CD14-positive monocyte (primary cell): ENCODE data around the gene ZC3H12C. TPM values are rescaled to one million over a fixed set of nuclear protein-coding genes. Genes with fewer than 3 reads are reported as not detected.
"Not testable (repeated sequence)": the region's sequence is repeated elsewhere in the genome, so short reads cannot be mapped to it uniquely, and the experiment has no call there.

Experiments used
- DNase-seq, 3 donors: peaks; one replicate each; pipeline ENCODE4 v3.0.0-alpha.2; 2011 to 2022
- H2AFZ ChIP-seq: 2 replicates; pipeline ENCODE4 v1.6.0; 2012; ENCODE audit warnings: mild to moderate bottlenecking, low read depth, low read length, inconsistent platforms; ENCODE audit not compliant: insufficient read depth, poor library complexity, severe bottlenecking
- H3K27ac ChIP-seq, 2 donors: 1 replicate in 1 of 2; 2 replicates in 1 of 2; pipeline ENCODE4 v1.5.1; 2012 to 2013; ENCODE audit warnings: low read length in 2 of 2, control low read depth in 1 of 2, inconsistent platforms in 1 of 2, low read depth in 1 of 2, mild to moderate bottlenecking in 1 of 2
- H3K27me3 ChIP-seq, 2 donors: one replicate each; pipeline versions ENCODE4 v1.6.0 to v1.6.1; 2011 to 2013; ENCODE audit warnings: low read length in 2 of 2; ENCODE audit not compliant: control insufficient read depth in 2 of 2, insufficient read depth in 2 of 2
- H3K36me3 ChIP-seq, 2 donors: replicated peaks in 1 of 2; 1 replicate in 1 of 2; 2 replicates in 1 of 2; pipeline versions ENCODE4 v1.5.1 to v1.6.1; 2012 to 2013; ENCODE audit warnings: low read length in 2 of 2, control low read depth in 1 of 2, inconsistent platforms in 1 of 2, mild to moderate bottlenecking in 1 of 2; ENCODE audit not compliant: insufficient read depth in 2 of 2, control insufficient read depth in 1 of 2
- H3K4me1 ChIP-seq, 2 donors: 1 replicate in 1 of 2; 2 replicates in 1 of 2; pipeline versions ENCODE4 v1.5.1 to v1.6.1; 2012 to 2013; ENCODE audit warnings: low read length in 2 of 2, control low read depth in 1 of 2, inconsistent platforms in 1 of 2, mild to moderate bottlenecking in 1 of 2, moderate library complexity in 1 of 2; ENCODE audit not compliant: insufficient read depth in 2 of 2, control insufficient read depth in 1 of 2
- H3K4me2 ChIP-seq: replicated peaks from 2 replicates; pipeline ENCODE3; 2012; ENCODE audit warnings: low read length, moderate library complexity, mild to moderate bottlenecking; ENCODE audit not compliant: poor library complexity, severe bottlenecking; ENCODE audit errors: extremely low read depth
- H3K4me3 ChIP-seq, 3 experiments: fragments of 200-600 bp in 1 of 3; sonication (generic) in 1 of 3; replicated peaks in 1 of 3; 1 replicate in 2 of 3; 2 replicates in 1 of 3; pipeline ENCODE4 v1.5.1; 2011 to 2013; ENCODE audit warnings: low read length in 3 of 3, mild to moderate bottlenecking in 3 of 3, control low read depth in 2 of 3, low read depth in 2 of 3, inconsistent platforms in 1 of 3, moderate library complexity in 1 of 3
- H3K79me2 ChIP-seq: 2 replicates; pipeline ENCODE4 v1.6.0; 2012; ENCODE audit warnings: mild to moderate bottlenecking, control low read depth, inconsistent platforms, low read length, moderate library complexity; ENCODE audit not compliant: insufficient read depth
- H3K9ac ChIP-seq: 2 replicates; pipeline ENCODE4 v1.6.0; 2017; ENCODE audit warnings: low read length, mild to moderate bottlenecking; ENCODE audit not compliant: insufficient read depth, poor library complexity, severe bottlenecking
- H3K9me3 ChIP-seq, 2 donors: replicated peaks in 1 of 2; 1 replicate in 1 of 2; 2 replicates in 1 of 2; pipeline versions ENCODE4 v1.5.1 to v1.6.1; 2012 to 2013; ENCODE audit warnings: low read length in 2 of 2, control low read depth in 1 of 2; ENCODE audit not compliant: control insufficient read depth in 1 of 2, insufficient read depth in 1 of 2
- H4K20me1 ChIP-seq: 2 replicates; pipeline ENCODE4 v1.6.0; 2012; ENCODE audit warnings: mild to moderate bottlenecking, low read length, control low read depth, moderate library complexity; ENCODE audit not compliant: insufficient read depth
- H3K27ac Mint-ChIP-seq, 7 donors: one replicate each; pipeline ENCODE4 v1.8.0; 2020; ENCODE audit warnings: mild to moderate bottlenecking in 7 of 7, mixed read lengths in 7 of 7, moderate library complexity in 6 of 7, inconsistent platforms in 2 of 7
- H3K27me3 Mint-ChIP-seq, 3 donors: one replicate each; pipeline ENCODE4 v1.8.0; 2021 to 2022; ENCODE audit warnings: low read depth in 3 of 3, mild to moderate bottlenecking in 3 of 3, mixed read lengths in 3 of 3, moderate library complexity in 3 of 3, inconsistent platforms in 1 of 3
- H3K36me3 Mint-ChIP-seq, 2 donors: one replicate each; pipeline ENCODE4 v1.8.0; 2020; ENCODE audit warnings: mixed read lengths in 2 of 2, inconsistent platforms in 1 of 2, mild to moderate bottlenecking in 1 of 2
- H3K4me1 Mint-ChIP-seq: one replicate; pipeline ENCODE4 v1.8.0; 2020; ENCODE audit warnings: mild to moderate bottlenecking, mixed read lengths
- H3K4me3 Mint-ChIP-seq, 2 donors: one replicate each; pipeline ENCODE4 v1.8.0; 2020; ENCODE audit warnings: mild to moderate bottlenecking in 2 of 2, mixed read lengths in 2 of 2, moderate library complexity in 1 of 2
- H3K9me3 Mint-ChIP-seq, 7 donors: one replicate each; pipeline ENCODE4 v1.8.0; 2020 to 2022; ENCODE audit warnings: mixed read lengths in 7 of 7, mild to moderate bottlenecking in 6 of 7, moderate library complexity in 6 of 7, inconsistent platforms in 2 of 7
- WGBS: methylation state at CpG from one replicate; pipeline ENCODE4 v1.1.5; 2013; ENCODE audit warnings: missing lambda C conversion rate; ENCODE audit not compliant: insufficient coverage; 5-methylcytosine and 5-hydroxymethylcytosine counted together
- intact Hi-C, 2 donors: fragments of 100-400 bp; cut with micrococcal nuclease; formaldehyde crosslinking; loops; one replicate each; pipeline versions ENCODE4 v1.15.0 to v1.15.1; 2023
- polyA plus RNA-seq, 3 donors: library from polyadenylated mRNA; depleted of rRNA in 1 of 3; unstranded in 2 of 3; stranded (reverse) in 1 of 3; fragments of 300-500 nt in 2 of 3; fragments of >200 nt in 1 of 3; fragmentation: Illumina TruSeq in 2 of 3; gene quantifications; 1 replicate in 2 of 3; 2 replicates in 1 of 3; pipeline ENCODE4 v1.2.3, GENCODE V29; 2012 to 2021
- TF ChIP-seq, protein P1 (sequence below): fragments of 200-600 bp; IDR thresholded peaks from one replicate; pipeline ENCODE4 v1.8.0; 2022; ENCODE audit warnings: antibody characterized with exemption, mild to moderate bottlenecking

Gene ZC3H12C
- polyA plus RNA-seq, 3 donors = 0.47 to 2.6 (median 0.73) TPM

DNA sequence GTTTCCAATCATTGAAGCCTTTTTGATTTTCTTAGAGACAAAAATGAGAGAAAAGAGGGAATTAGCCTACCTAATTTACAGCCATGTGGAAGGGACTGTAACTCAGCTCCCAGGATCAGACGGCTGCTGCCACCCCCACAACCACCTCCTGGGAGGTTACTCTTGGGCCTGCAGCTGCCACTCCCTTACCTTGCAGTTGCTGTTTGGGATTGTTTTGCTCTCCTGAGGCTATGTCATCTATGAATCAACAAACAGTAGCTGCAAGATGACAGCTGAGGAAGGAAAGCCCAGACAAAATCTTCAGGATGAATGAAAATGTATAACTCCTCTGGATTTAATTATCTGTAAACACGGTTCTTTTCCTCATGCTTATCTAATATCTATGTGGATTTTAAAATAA is 28.0 kb upstream of the ZC3H12C start:
- H4K20me1 ChIP-seq = no peaks in the 10 kb centered on the region
- TF ChIP-seq, protein P1, sequence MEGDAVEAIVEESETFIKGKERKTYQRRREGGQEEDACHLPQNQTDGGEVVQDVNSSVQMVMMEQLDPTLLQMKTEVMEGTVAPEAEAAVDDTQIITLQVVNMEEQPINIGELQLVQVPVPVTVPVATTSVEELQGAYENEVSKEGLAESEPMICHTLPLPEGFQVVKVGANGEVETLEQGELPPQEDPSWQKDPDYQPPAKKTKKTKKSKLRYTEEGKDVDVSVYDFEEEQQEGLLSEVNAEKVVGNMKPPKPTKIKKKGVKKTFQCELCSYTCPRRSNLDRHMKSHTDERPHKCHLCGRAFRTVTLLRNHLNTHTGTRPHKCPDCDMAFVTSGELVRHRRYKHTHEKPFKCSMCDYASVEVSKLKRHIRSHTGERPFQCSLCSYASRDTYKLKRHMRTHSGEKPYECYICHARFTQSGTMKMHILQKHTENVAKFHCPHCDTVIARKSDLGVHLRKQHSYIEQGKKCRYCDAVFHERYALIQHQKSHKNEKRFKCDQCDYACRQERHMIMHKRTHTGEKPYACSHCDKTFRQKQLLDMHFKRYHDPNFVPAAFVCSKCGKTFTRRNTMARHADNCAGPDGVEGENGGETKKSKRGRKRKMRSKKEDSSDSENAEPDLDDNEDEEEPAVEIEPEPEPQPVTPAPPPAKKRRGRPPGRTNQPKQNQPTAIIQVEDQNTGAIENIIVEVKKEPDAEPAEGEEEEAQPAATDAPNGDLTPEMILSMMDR = no peak
- no CpG with 5 or more reads among the region's 2 CpGs for WGBS
- no peak overlapping the region for H3K4me2 ChIP-seq
- no peaks in the 10 kb centered on the region for H3K79me2 ChIP-seq
- Mint-ChIP-seq H3K4me1 (peaks cover 27% of the 10 kb centered on the region), H3K9me3 (peaks cover 0 to 3% (median 0%) of the 10 kb centered on the region in 7 donors), H3K27me3 (peaks cover 0 to 5% (median 2%) of the 10 kb centered on the region in 3 donors), H3K27ac (no peak overlapping the region), H3K4me3 (no peak overlapping the region), H3K36me3 (no peaks in the 10 kb centered on the region)
- no peaks in the 10 kb centered on the region for H3K36me3 ChIP-seq
- H3K9ac ChIP-seq = no peak overlapping the region
- no peak for DNase-seq
- H3K4me1 ChIP-seq = peaks cover 21 to 26% of the 10 kb centered on the region in 2 donors
- H3K4me3 ChIP-seq = no peak overlapping the region
- H3K27ac ChIP-seq = no peak overlapping the region
- no peak overlapping the region for H2AFZ ChIP-seq
- intact Hi-C loops = loop anchor here in 1 of 2 donors (5.0 kb wide), 1 partner anchor 33 kb away; no protein-coding TSS in a partner anchor
- no peaks in the 10 kb centered on the region for H3K9me3 ChIP-seq
- H3K27me3 ChIP-seq = no peaks in the 10 kb centered on the region

DNA sequence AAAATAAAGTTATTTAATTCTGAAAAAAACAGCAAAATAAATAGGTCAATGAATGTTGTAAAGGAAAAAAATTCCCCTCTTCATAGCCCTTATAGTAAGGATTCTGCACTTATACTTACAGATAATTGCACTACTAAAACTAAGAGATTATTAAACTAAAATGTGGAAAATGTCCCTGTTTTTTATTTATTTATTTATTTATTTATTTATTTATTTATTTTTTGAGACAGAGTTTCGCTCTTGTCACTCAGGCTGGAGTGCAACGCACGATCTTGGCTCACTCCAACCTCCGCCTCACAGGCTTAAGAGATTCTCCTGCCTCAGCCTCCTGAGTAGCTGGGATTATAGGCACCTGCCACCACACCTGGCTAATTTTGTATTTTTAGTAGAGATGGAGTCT is 25.2 kb upstream of the ZC3H12C start:
- not testable (repeated sequence) for H3K27me3 ChIP-seq, H3K4me2 ChIP-seq, H3K36me3 ChIP-seq, H3K4me3 ChIP-seq, H3K36me3 Mint-ChIP-seq, H3K4me3 Mint-ChIP-seq, H3K27me3 Mint-ChIP-seq, H2AFZ ChIP-seq, H3K79me2 ChIP-seq, H3K9me3 ChIP-seq, H3K9ac ChIP-seq, H4K20me1 ChIP-seq, DNase-seq, H3K9me3 Mint-ChIP-seq
- intact Hi-C loops = loop anchor here (2.0 to 5.0 kb wide), 2 partner anchors 25 to 36 kb away; partner anchors contain the start of gene ZC3H12C (in 1 of the 2)
- no CpG with 5 or more reads among the region's 4 CpGs for WGBS
- Histone ChIP-seq H3K4me1 (peaks cover 31 to 32% of the 10 kb centered on the region in 2 donors), H3K27ac (peak overlapping the region; percentile 79 to 93)
- Mint-ChIP-seq H3K27ac (peak overlapping the region; percentile 65 to 96 (median 93)), H3K4me1 (peaks cover 40% of the 10 kb centered on the region)
